Ishikawa (cell line): ENCODE measurements around the gene PLIN1.

Experiments used
- CEBPB ChIP-seq: IDR thresholded peaks from 2 replicates; pipeline ENCODE4 v1.6.1; 2012
- EGR1 ChIP-seq: IDR thresholded peaks from 2 replicates; pipeline ENCODE4 v1.6.1; 2012
- EP300 ChIP-seq: IDR thresholded peaks from 2 replicates; pipeline ENCODE4 v1.6.1; 2012; ENCODE audit warnings: borderline replicate concordance
- MAX ChIP-seq: IDR thresholded peaks from 2 replicates; pipeline ENCODE4 v1.6.1; 2012
- NFIC ChIP-seq: IDR thresholded peaks from 2 replicates; pipeline ENCODE4 v1.6.1; 2012
- RAD21 ChIP-seq: IDR thresholded peaks from 2 replicates; pipeline ENCODE4 v1.6.1; 2012; ENCODE audit warnings: low read depth
- REST ChIP-seq: IDR thresholded peaks from 2 replicates; pipeline ENCODE4 v1.6.1; 2012; ENCODE audit warnings: low read depth, mild to moderate bottlenecking
- TAF1 ChIP-seq: IDR thresholded peaks from 2 replicates; pipeline ENCODE4 v1.6.1; 2012; ENCODE audit warnings: low read depth, mild to moderate bottlenecking
- TCF12 ChIP-seq: IDR thresholded peaks from 2 replicates; pipeline ENCODE4 v1.6.1; 2012; ENCODE audit warnings: low read depth
- TEAD4 ChIP-seq: IDR thresholded peaks from 2 replicates; pipeline ENCODE4 v1.6.1; 2012
- YY1 ChIP-seq: IDR thresholded peaks from 2 replicates; pipeline ENCODE4 v1.6.1; 2012; ENCODE audit warnings: low read depth

GRCh38 chr15:89666858-89667705 is 12.1 kb downstream of the PLIN1 start:
- no peak for TF ChIP-seq YY1
- no peak for TF ChIP-seq TAF1
- TF ChIP-seq NFIC = no peak
- TF ChIP-seq REST = no peak
- TF ChIP-seq EGR1 = no peak
- no peak for TF ChIP-seq TCF12
- TF ChIP-seq CEBPB = no peak
- no peak for TF ChIP-seq MAX
- TF ChIP-seq RAD21 = no peak
- no peak for TF ChIP-seq EP300
- TF ChIP-seq TEAD4 = no peak
